GM19043 (cell line): Measurements from ENCODE around the gene ENTHD1.
"Not testable (repeated sequence)": the region's sequence is repeated elsewhere in the genome, so short reads cannot be mapped to it uniquely, and the experiment has no call there.

Source experiments
- ATAC-seq: cut with Tn5 transposase; IDR thresholded peaks from one replicate; pipeline ENCODE4 v1.9.1; 2021; ENCODE audit warnings: low read depth; ENCODE audit not compliant: unreplicated experiment

The ENTHD1 gene

DNA sequence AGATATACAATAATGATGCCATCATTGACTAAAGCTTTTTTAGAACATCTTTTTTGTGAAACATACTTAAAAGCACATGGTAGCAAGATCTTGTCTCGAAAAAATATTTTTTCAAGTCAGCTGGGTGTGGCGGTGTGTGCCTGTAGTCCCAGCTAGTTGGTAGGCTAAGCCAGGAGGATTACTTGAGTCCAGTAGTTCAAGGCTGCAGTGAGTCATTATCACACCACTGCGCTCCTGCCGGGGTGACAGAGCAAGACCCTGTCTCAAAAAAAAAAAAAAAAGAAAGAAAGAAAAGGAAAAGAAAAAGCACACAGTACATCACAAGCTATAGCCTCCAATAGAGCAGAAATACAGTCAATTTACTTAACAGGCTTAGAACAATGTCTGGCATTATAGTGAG lies 37.0 kb downstream of the ENTHD1 start:
- no peak for ATAC-seq

DNA sequence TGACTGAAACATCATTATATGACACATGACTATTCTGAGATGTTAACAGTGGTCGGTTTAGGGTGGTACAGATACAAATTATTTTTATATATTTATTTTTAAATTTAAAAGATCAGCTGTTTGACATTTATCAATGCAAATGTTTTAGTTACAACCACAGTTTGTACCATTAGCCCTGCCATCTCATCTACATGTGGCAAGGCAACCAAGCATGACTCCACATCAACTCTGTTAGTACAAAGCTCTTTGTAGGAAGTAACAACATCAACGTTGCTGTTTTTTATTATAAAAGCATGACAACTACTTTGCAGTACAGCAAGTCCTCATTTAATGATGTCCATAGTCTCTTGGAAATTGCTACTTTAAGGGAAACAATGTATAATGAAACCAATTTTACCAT lies 40.8 kb downstream of the ENTHD1 start:
- no peak for ATAC-seq

DNA sequence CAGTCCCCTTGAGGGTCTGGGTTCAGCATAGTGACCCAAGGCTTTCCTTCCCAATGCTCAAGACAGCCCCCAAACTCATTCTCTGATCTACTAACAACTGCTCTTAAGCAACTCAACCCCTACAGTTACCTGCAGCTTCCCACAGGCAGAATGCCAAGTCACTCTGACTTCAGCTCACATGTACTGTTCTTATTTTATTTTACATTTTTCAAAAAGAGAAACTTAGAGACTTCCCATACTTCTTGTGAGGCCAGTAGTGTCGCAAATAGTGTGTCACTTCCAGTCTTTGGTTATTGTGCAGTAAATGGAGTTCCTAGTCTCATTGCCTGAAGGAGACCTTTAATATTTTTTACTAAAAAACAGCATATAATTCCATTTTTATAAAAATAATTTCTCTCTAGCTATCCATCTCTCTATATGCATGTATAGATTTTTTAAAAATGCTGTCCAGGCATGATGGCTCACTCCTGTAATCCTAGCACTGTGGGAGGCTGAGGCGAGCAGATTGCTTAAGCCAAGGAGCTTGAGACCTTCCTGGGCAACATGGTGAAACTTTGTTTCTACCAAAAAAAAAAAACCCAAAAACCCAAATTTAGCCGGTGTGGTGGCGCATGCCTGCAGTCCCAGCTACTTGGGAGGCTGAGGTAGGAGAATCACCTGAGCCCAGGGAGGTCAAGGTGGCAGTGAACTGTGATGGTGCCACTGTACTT lies 41.8 kb downstream of the ENTHD1 start:
- no peak for ATAC-seq

DNA sequence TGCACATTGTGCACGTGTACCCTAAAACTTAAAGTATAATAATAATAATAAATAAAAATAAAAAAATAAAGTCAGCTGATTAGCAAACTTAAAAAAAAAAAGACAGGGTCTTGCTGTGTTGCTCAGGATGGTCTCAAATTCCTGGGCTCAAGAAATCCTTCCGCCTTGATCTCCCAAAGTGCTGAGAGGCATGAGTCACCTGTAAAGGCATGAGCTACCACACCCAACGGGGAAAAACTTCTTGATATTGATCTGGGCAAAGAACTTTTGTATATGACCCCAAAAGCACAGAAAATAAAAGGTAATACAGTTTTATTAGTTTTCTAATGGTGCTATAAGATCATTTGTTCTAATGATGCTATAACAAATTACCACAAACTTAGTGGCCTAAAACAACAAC lies 46.1 kb downstream of the ENTHD1 start:
- ATAC-seq, result no peak

DNA sequence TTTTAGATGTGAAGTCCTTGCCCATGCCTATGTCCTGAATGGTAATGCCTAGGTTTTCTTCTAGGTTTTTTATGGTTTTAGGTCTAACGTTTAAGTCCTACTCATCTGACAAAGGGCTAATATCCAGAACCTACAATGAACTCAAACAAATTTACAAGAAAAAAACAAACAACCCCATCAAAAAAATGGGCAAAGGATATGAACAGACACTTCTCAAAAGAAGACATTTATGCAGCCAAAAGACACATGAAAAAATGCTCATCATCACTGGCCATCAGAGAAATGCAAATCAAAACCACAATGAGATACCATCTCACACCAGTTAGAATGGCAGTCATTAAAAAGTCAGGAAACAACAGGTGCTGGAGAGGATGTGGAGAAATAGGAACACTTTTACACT lies 47.0 kb downstream of the ENTHD1 start:
- ATAC-seq, result not testable (repeated sequence)

DNA sequence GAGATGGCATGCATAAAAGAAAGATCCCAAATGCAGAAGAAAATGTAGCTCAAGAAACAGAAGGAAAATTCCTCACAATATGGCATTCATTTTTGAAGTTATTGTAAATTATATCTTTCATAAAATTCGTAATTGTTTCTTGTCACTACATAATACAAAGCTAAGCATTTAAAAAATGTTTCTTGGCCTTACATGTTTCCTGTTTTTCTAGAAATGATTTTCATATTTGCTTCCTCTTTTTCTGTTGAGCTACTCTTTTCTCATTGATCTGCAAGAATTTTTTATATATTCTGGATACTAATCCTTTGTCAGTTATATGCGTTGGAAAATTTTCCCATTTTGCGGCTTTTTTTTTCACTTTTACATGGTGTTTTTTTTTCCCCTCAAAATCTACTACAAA lies 48.0 kb downstream of the ENTHD1 start:
- no peak for ATAC-seq

DNA sequence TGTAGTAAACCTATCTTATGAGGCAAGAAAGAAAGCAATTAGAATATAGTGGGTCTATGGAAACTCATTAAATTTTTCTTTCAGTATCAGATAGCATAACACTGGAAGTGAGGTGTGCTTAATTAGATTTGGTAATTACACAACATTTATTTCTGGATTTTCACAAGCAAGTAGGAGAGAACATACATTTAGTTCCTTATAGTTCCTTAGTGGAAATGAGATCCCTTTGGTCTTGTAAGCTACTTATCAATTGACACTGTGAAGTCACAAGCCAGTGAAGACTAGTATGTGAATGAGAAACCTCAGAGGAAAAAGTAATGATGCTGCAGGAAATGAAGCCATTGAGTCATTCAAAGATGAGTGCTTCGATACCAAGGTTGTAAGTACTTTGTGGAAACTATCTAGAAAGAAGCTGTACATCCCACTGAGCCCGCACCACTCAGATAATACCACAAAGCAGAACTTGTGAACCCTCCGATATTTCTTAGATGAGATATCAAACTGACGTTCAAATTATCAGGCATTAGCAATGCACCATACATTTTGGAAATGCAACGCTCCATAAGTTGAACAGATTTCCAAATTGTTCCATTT lies 53.5 kb downstream of the ENTHD1 start:
- no peak for ATAC-seq

DNA sequence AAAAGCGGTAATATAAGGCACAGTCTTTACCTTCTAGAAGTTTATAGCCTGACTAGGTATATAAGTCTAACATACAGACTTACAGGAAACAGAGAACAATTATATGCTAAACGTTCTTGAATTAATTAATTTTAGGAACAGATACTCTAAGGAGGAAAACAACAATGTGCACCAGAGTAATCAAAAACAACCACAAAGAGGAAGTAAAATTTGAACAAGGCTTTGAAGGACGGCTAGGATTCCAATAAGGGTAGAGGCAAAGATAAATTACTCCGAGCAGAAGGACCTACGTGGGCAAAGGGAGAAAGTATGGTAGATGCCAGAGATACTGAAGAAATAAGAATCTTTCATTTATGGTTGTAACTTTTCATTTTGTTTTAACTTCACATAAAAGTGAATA lies 54.4 kb downstream of the ENTHD1 start:
- no peak for ATAC-seq

DNA sequence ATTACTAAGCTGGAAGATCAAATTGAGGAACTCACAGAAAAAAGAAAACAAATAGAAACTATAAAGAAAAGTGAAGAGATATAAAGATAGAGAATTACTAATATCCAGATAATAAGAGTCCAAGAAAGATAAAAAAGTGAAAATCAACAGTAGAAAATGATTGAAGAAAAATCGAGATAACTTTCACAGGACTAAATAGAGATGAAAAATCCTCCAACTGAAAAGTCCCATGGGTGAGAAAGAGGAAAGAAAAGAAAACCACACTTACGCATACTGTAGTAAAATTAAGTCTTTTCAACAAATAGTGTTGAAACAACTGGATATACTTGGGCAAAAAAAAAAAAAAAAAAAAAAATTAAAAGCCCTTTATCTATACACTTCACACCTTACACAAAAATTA lies 60.0 kb downstream of the ENTHD1 start:
- no peak for ATAC-seq

DNA sequence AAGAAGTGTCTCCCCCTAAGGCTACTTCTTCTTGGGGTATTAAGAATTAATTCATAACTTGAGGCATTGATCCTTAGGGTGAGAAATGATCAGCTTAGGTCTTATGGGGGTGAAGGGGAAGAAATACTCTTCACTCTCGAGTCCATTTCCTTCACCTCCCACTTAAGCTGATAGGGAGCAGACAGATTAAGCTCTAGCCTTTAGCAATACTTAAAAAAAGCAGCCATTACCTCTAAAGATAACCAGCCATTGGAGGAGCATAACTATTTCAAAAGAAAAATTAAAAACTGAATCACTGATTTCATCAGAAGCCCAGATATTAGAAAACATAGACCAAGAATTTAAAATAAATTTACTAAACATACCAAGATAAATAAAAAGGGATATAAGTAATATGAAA lies 60.5 kb downstream of the ENTHD1 start:
- ATAC-seq, result no peak

DNA sequence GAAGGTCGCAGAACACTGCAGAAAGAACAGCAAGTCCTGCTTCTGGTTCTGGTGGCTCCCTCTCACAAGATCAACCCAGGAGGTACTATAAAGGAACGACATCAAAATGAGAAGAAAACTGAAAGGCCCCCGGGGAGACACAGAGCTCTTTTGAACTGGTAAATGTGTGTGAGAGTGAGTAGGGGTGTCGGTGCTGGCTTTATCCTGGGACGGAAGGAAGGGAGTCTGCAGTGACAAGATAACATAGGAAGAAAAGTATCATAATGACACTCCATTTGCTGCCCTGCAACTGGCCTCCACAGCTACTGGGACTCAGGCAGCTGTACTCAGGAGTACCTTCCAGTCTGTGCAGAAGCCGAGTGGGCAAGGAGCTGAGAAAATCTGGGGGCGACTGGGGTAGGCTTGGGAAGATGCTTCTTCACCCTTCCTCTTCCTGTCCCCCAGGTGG lies 60.9 kb downstream of the ENTHD1 start:
- no peak for ATAC-seq

DNA sequence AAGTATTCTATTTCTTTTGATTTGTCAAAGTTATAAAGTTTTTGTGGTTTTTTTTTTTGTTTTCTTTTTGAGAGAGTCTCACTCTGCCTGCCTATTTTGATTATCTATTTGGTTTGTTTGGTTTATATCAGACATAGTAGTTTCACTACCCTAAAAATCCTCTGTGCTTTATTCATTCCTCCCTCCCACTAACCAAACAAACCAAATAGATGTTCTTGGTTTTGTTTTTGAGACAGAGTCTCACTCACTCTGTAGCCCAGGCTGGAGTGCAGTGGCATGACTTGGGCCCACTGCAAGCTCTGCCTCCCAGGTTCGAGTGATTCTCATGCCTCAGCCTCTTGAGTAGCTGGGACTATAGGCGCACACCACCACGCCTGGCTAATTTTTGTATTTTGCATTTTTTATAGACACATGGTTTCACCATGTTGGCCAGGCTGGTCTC lies 67.9 kb downstream of the ENTHD1 start:
- ATAC-seq, result no peak

DNA sequence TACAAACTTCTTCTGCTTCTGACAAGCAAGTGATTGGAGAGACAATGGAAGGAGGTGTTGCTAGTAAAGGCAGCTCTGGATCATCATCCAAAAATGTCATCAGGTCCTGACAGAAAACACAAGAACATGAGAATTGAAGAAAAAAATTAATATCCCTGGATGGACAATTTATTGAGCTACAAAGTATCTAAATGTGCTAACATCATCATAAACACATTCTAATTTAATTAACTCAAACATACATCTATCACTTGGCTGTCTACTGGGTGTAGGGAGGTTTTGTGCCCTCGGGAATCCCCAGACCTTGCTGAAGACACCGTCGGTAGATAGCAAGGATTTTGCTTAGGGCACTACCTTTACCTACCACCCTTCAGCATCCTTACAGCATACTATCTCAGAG lies 72.6 kb downstream of the ENTHD1 start:
- ATAC-seq, result no peak

DNA sequence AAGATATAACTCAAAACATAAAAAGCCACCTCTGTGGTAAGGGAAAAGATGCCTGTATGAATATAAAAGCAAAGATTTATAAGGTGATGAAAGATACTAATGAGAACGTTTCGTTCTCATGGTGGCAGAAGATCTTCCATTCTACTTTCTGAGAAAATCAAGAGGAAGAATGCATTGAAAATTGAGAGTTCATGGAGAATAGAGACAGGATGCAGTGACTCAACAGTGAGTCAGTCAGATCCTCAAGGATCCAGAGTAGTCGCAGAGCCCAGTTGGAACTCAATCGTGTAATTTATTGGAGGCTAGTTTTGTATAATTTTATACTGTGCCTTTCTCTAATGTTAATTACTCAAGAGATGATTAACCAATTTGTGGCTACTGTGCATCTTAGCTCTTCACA lies 73.3 kb downstream of the ENTHD1 start:
- ATAC-seq, result no peak

DNA sequence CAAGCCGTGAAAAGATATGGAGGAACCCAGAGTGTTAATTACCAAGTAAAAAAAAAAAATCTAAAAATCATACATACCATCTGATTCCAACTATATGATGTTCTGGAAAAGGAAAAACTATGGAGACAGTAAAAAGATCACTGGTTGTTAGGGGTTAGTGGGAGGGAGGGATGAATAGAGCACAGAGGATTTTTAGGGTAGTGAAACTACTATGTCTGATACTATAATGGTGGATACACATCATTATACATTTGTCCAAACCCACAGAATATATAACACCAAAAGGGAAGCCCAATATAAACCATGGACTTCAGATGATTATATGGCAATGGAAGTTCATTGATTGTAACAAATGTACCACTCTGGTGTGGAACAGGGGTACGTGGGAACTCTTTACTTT lies 74.1 kb downstream of the ENTHD1 start:
- no peak for ATAC-seq

DNA sequence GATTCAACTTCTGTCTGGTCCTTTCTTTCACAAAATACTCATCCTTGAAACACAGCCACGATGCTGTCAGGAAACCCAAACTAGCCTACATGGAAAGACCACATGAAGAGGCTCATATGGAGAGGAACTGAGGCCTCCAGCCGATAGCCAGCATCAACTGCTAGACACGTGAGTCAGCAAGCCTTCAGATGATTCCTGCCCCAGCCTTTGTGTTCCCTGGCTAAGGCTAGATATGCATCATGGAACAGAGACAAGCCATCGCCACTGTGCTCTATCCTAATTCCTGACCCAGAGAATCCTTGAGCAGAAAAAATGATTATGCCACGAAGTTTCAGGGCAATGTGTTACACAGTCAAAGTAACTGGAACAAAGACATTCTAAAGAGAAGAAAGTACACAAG lies 75.5 kb downstream of the ENTHD1 start:
- ATAC-seq, result no peak

DNA sequence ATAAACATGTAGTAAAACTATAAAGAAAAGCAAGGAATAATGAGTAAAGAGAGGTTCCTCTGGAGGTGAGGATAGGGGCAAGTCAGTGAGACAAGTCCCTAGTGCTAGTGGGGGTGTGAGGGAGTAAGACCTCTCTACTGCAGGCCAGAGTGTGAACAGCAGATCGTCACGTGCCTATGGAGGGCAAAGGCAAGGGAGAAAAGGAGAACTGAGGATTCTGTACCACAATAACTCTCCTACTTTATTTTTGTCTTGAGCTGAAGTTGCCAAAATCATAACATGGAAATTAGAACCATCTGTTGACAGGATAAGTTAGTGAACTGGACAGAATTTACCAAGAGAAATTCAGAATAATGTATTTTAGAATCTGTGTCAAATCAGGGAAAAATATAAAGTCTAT lies 77.6 kb downstream of the ENTHD1 start:
- no peak for ATAC-seq

DNA sequence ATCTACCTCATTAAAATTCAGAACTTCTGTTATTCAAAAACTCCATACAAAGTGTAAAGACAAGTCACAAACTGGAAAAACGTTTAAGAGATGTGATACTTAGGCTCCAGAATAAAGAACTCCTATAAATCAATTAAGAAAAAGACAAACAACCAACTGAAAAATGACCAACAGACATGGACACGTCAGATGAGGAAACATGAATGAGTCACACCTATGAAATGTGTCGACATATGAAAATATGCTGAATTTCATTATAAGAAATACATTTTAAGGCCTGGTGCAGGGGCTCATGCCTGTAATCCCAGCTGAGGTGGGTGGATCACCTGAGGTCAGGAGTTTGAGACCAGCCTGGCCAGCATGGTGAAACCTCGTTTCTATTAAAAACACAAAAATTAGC lies 78.7 kb downstream of the ENTHD1 start:
- no peak for ATAC-seq

DNA sequence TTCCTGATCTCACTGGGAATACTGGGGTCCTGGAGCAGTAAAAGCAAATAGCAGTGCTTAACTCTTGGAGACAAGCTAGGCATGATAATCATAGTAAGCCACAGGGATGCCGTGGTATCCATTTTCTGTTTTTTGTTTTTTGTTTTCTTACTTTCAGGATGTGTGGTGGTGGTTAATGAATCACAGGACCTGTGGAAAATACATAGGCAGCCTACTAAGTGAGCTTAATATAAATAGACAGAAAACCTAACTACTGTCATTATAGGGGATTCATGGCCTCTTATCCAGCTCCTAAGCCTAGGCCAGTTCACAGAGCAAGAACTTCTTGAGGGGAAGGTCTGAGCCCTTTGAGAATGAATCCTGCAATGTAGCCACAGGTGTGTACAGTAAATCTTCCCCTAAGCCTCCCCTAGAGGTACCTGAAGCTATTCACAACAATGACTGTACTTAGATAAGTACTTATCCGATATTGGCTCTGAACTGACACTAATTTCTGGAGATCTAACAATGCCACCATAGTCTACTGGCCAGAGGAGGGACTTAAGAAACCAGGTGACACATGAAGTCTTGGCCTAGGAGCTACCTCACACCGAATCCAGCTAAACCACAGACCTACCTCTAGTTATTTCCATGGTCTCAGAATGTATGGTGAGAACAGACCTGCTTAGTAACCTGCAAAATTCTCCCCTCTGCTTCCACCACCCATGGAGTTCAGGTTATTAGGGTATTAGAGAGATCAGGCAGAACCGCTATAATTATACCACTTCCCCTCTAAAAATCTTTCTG lies 83.6 kb downstream of the ENTHD1 start:
- ATAC-seq, result no peak

DNA sequence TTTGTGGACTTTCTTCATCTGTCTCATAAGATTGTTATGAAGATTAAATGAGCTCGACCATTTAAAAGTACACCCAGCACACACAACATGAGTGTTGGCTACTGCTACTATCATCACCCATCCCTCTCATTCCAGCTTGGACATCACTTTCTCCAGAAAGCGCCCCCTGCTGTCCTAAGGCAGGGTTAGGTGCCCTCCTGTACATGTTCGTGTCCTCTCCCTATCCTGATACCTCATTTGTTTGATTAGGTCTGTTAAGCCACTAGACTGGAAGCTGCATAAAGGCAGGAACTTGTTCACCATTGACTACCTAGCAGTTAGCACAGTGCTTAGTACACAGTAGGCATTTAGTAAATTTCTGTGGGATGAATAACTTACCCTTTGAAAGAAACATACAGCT lies 85.5 kb downstream of the ENTHD1 start:
- no peak for ATAC-seq

DNA sequence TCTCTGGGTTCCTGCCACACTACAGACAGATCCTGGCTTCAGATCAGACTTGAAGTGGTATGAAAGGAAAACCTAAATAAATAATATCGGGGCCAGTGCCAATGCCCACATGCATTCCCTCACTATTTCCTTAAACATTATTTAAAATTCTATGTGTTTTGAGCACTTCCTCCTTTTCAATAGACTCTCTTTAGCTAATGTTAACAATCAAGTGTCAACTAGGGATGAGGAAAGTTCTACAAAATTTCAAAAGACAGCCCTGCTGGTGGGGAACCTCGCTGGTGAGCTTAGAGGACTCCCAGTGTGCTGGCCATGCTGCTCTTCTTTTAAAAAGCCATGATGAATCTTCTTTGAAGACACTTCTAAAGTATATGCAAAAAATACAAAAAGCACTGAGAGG lies 87.5 kb downstream of the ENTHD1 start:
- ATAC-seq, result no peak

DNA sequence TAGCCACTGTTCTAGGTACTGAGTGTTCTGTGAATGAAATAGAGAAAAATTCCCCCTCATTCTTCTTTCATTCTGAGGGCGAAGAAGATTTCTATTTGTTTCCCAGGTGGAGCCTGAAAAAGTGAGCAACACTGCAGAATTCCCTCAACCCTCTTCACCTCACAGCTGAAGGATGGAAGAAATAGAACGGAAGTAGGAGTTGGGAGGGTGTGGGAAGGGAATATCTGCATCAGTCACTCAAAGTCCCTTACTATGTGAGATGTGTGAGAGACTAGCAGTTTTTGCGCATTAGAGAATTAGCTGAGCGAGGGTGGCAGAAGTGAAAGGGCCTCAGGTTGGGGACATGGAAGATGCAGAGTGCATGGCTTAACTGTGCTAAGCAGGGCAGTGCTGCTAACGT lies 88.4 kb downstream of the ENTHD1 start:
- ATAC-seq, result no peak
